IMR-90 (cell line): ENCODE measurements around the gene RTN4RL2. TPM values are rescaled to one million over a fixed set of nuclear protein-coding genes. Genes with fewer than 3 reads are reported as not detected.

Experiments
- ATAC-seq: fragments of 200-7000 bp; cut with Tn5 transposase; 2 replicates; pipeline ENCODE4 v1.9.1; 2020; ENCODE audit warnings: low read depth, mild to moderate bottlenecking, moderate library complexity
- BruUV-seq: library from RNA; stranded (reverse); fragments of 400-500 nt; replicated peaks from 2 replicates; lab custom pipeline; 2021; lab: Mats Ljungman, UMichigan
- CTCF ChIA-PET: fragments of 300-600 bp; formaldehyde crosslinking; extraction: SDS; loops from one replicate; lab custom pipeline; 2021; ENCODE audit warnings: antibody characterized with exemption; lab: Yijun Ruan, JAX
- POLR2A ChIA-PET: fragments of 300-600 bp; sonication (Branson Sonifier 250); formaldehyde crosslinking; loops from one replicate; lab custom pipeline; 2022; ENCODE audit warnings: antibody characterized with exemption; ENCODE audit not compliant: unreplicated experiment; lab: Charles Lee
- DNase-seq: peaks from one replicate; pipeline ENCODE4 v3.0.0; 2013
- H2AFZ ChIP-seq: replicated peaks from 2 replicates; pipeline ENCODE3; 2013; ENCODE audit warnings: low read length, mild to moderate bottlenecking; ENCODE audit not compliant: poor library complexity
- H2AK5ac ChIP-seq: 2 replicates; pipeline ENCODE4 v1.6.1; 2013; ENCODE audit warnings: low read depth, low read length, inconsistent platforms
- H2AK9ac ChIP-seq: replicated peaks from 2 replicates; pipeline ENCODE3; 2013; ENCODE audit warnings: mild to moderate bottlenecking, low read depth, low read length, moderate library complexity; ENCODE audit not compliant: poor library complexity
- H2BK120ac ChIP-seq: 2 replicates; pipeline ENCODE4 v1.6.1; 2013; ENCODE audit warnings: low read depth, low read length, inconsistent platforms
- H2BK15ac ChIP-seq: 3 replicates; pipeline ENCODE4 v1.6.1; 2013; ENCODE audit warnings: low read depth, low read length, inconsistent platforms
- H2BK20ac ChIP-seq: 2 replicates; pipeline ENCODE4 v1.6.1; 2013; ENCODE audit warnings: low read depth, mild to moderate bottlenecking, inconsistent platforms, low read length, moderate library complexity
- H2BK5ac ChIP-seq: 2 replicates; pipeline ENCODE4 v1.6.1; 2013; ENCODE audit warnings: mild to moderate bottlenecking, low read depth, low read length, inconsistent platforms; ENCODE audit not compliant: poor library complexity, severe bottlenecking
- H3K14ac ChIP-seq: replicated peaks from 2 replicates; pipeline ENCODE4 v1.6.1; 2013; ENCODE audit warnings: low read depth, low read length, inconsistent platforms
- H3K18ac ChIP-seq: 2 replicates; pipeline ENCODE4 v1.6.1; 2013; ENCODE audit warnings: low read depth, low read length, control low read depth
- H3K23ac ChIP-seq: 2 replicates; pipeline ENCODE4 v1.6.1; 2013; ENCODE audit warnings: low read depth, low read length, inconsistent platforms
- H3K27ac ChIP-seq: 2 replicates; pipeline ENCODE4 v1.5.1; 2013; ENCODE audit warnings: mild to moderate bottlenecking, control low read depth, low read length; ENCODE audit not compliant: insufficient read depth
- H3K27me3 ChIP-seq: 2 replicates; pipeline ENCODE4 v1.6.1; 2013; ENCODE audit warnings: low read length; ENCODE audit not compliant: control insufficient read depth, insufficient read depth
- H3K36me3 ChIP-seq: 2 replicates; pipeline ENCODE4 v1.6.1; 2013; ENCODE audit warnings: low read length, mixed read lengths; ENCODE audit not compliant: control insufficient read depth, insufficient read depth
- H3K4ac ChIP-seq: 2 replicates; pipeline ENCODE4 v1.6.1; 2013; ENCODE audit warnings: low read depth, low read length, inconsistent platforms
- H3K4me1 ChIP-seq: 2 replicates; pipeline ENCODE4 v1.6.1; 2013; ENCODE audit warnings: low read length, mixed read lengths; ENCODE audit not compliant: control insufficient read depth, insufficient read depth
- H3K4me2 ChIP-seq: 2 replicates; pipeline ENCODE4 v1.6.1; 2013; ENCODE audit warnings: low read depth, mild to moderate bottlenecking, control low read depth, low read length, moderate library complexity
- H3K4me3 ChIP-seq: 2 replicates; pipeline ENCODE4 v1.5.1; 2013; ENCODE audit warnings: low read depth, mild to moderate bottlenecking, control low read depth, low read length, moderate library complexity; ENCODE audit not compliant: insufficient read depth
- H3K56ac ChIP-seq: 2 replicates; pipeline ENCODE4 v1.6.1; 2013; ENCODE audit warnings: low read length, inconsistent platforms; ENCODE audit not compliant: insufficient read depth; ENCODE audit errors: extremely low read depth
- H3K79me1 ChIP-seq, 2 experiments: 2 replicates each; pipeline ENCODE4 v1.6.1; 2013; ENCODE audit warnings: low read length in 2 of 2, inconsistent platforms in 1 of 2, low read depth in 1 of 2
- H3K9ac ChIP-seq: 2 replicates; pipeline ENCODE4 v1.6.1; 2013; ENCODE audit warnings: low read depth, low read length, control low read depth
- H3K9me1 ChIP-seq: 2 replicates; pipeline ENCODE4 v1.6.1; 2013; ENCODE audit warnings: low read length, inconsistent platforms; ENCODE audit not compliant: insufficient read depth
- H3K9me3 ChIP-seq: 2 replicates; pipeline ENCODE4 v1.6.1; 2013; ENCODE audit warnings: low read length; ENCODE audit not compliant: control insufficient read depth, insufficient read depth
- H4K20me1 ChIP-seq: 2 replicates; pipeline ENCODE4 v1.6.1; 2013; ENCODE audit warnings: low read length, inconsistent platforms; ENCODE audit not compliant: insufficient read depth
- H4K5ac ChIP-seq: 2 replicates; pipeline ENCODE4 v1.6.1; 2013; ENCODE audit warnings: mild to moderate bottlenecking, low read depth, low read length, control low read depth
- H4K8ac ChIP-seq, 2 experiments: 2 replicates each; pipeline ENCODE4 v1.6.1; 2013; ENCODE audit warnings: low read depth in 2 of 2, low read length in 2 of 2, control low read depth in 1 of 2, inconsistent platforms in 1 of 2
- H4K91ac ChIP-seq: 2 replicates; pipeline ENCODE4 v1.6.1; 2013; ENCODE audit warnings: low read depth, low read length, inconsistent platforms; ENCODE audit not compliant: insufficient read depth
- BHLHE40 ChIP-seq: fragments of 150-350 bp; IDR thresholded peaks from 2 replicates; pipeline ENCODE4 v1.6.1; 2016; ENCODE audit warnings: mild to moderate bottlenecking, low read depth, low read length
- CEBPB ChIP-seq: IDR thresholded peaks from 2 replicates; pipeline ENCODE4 v1.6.1; 2012; ENCODE audit warnings: low read depth, low read length, improper control_type of control experiment
- CTCF ChIP-seq: conservative IDR thresholded peaks from 2 replicates; pipeline ENCODE4 v1.5.1; 2012; ENCODE audit warnings: mild to moderate bottlenecking, low read depth, low read length, improper control_type of control experiment
- MAFK ChIP-seq: IDR thresholded peaks from 2 replicates; pipeline ENCODE4 v1.6.1; 2012; ENCODE audit warnings: low read depth, low read length, improper control_type of control experiment
- MAZ ChIP-seq: IDR thresholded peaks from 2 replicates; pipeline ENCODE4 v1.6.1; 2012; ENCODE audit warnings: low read depth, mild to moderate bottlenecking, low read length, improper control_type of control experiment, moderate library complexity, borderline replicate concordance
- MXI1 ChIP-seq: IDR thresholded peaks from 2 replicates; pipeline ENCODE4 v1.6.1; 2012; ENCODE audit warnings: low read depth, mild to moderate bottlenecking, low read length, moderate library complexity, borderline replicate concordance
- NFE2L2 ChIP-seq: fragments of 150-350 bp; IDR thresholded peaks from 2 replicates; pipeline ENCODE4 v1.6.1; 2016; ENCODE audit warnings: low read depth, mild to moderate bottlenecking, low read length
- POLR2A ChIP-seq: IDR thresholded peaks from 2 replicates; pipeline ENCODE4 v1.6.1; 2012; ENCODE audit warnings: mild to moderate bottlenecking, low read depth, low read length
- RAD21 ChIP-seq: IDR thresholded peaks from 2 replicates; pipeline ENCODE4 v1.6.1; 2012; ENCODE audit warnings: low read length, improper control_type of control experiment
- RFX5 ChIP-seq: IDR thresholded peaks from 2 replicates; pipeline ENCODE4 v1.8.0; 2012; ENCODE audit warnings: low read depth, mild to moderate bottlenecking, low read length, moderate library complexity
- SMC3 ChIP-seq: fragments of 150-350 bp; IDR thresholded peaks from 2 replicates; pipeline ENCODE4 v1.6.1; 2016; ENCODE audit warnings: low read depth, mild to moderate bottlenecking, antibody characterized with exemption, low read length, moderate library complexity
- USF2 ChIP-seq: fragments of 150-350 bp; IDR thresholded peaks from 2 replicates; pipeline ENCODE4 v1.6.1; 2017; ENCODE audit warnings: mild to moderate bottlenecking, antibody characterized with exemption, low read length, low read depth
- WGBS, 2 experiments: methylation state at CpG; one replicate each; pipeline versions ENCODE4 v1.1.5 to v1.1.7; 2013; ENCODE audit warnings: missing lambda C conversion rate in 2 of 2; ENCODE audit not compliant: insufficient read length in 1 of 2; ENCODE audit errors: extremely low coverage in 2 of 2; 5-methylcytosine and 5-hydroxymethylcytosine counted together
- dilution Hi-C: fragments of 300-500 bp; cut with HindIII; formaldehyde crosslinking; loops from one replicate; pipeline ENCODE4 v1.14.3; 2018; ENCODE audit warnings: low sequenced_read_pairs; ENCODE audit not compliant: unreplicated experiment
- in situ Hi-C: fragments of 300-500 bp; cut with MboI; formaldehyde crosslinking; loops from 3 replicates; pipeline ENCODE4 v1.14.3; 2019; ENCODE audit warnings: low sequenced_read_pairs, inconsistent platforms, mixed read lengths
- intact Hi-C: fragments of 100-400 bp; cut with micrococcal nuclease; formaldehyde crosslinking; loops from 2 replicates; pipeline ENCODE4 v1.10.0; 2022
- polyA plus RNA-seq, 3 experiments: library from polyadenylated mRNA; depleted of rRNA; stranded (reverse); fragments of >200 nt; gene quantifications; 2 replicates each; pipeline ENCODE4 v1.2.3, GENCODE V29; 2012; ENCODE audit warnings: low replicate concordance in 1 of 3
- total RNA-seq: library from RNA; depleted of rRNA; stranded (reverse); fragments of >200 nt; gene quantifications from 2 replicates; pipeline ENCODE4 v1.2.3, GENCODE V29; 2012

RTN4RL2 gene
- total and polyA plus RNA-seq, 2 of the 4 experiments (the other 2 are of a cell fraction) = 1.5 TPM; not detected in 1

GRCh38 chr11:57424137-57424791 lies 36.1 kb upstream of the RTN4RL2 start (continued):
- TF ChIP-seq RAD21 = no peak

GRCh38 chr11:57424792-57425564 lies 35.4 kb upstream of the RTN4RL2 start:
- H2AFZ ChIP-seq = peak overlapping the region; percentile 80
- H2AK5ac ChIP-seq = peak overlapping the region; percentile 92
- ChIA-PET CTCF (no interaction called here), POLR2A (no interaction called here)
- peak overlapping the region; percentile 88 for H2AK9ac ChIP-seq
- no peak overlapping the region for H3K56ac ChIP-seq
- peaks cover 31% of the 10 kb centered on the region for H3K4me1 ChIP-seq
- H3K4me2 ChIP-seq = no peak overlapping the region
- H3K9me1 ChIP-seq = peaks cover 18% of the 10 kb centered on the region
- 0 out of 2 replicates have a peak, but pooled peaks cover 6% of the 10 kb centered on the region for H3K36me3 ChIP-seq
- peaks cover 6 to 23% of the 10 kb centered on the region in 2 experiments; a peak in 3 of 4 replicates for H3K79me1 ChIP-seq
- intact Hi-C loops (no loop called here), dilution Hi-C loops (no loop called here), in situ Hi-C loops (no loop called here)
- ATAC-seq = peak; percentile 68
- peak overlapping the region; percentile 3; the same call in 1 of the 2 replicates for H3K23ac ChIP-seq
- peak; percentile 95 for DNase-seq
- peak overlapping the region; percentile 77 for H3K14ac ChIP-seq
- peak overlapping the region; percentile 62; the same call in 2 of the 3 replicates for H2BK15ac ChIP-seq
- no peak overlapping the region for H3K4me3 ChIP-seq
- WGBS, 2 experiments = 82% methylated on average over 2 of the region's 15 CpGs; no CpG with 5 or more reads in 1 of the 2 experiments
- peak overlapping the region; percentile 88 for H2BK120ac ChIP-seq
- peak overlapping the region; percentile 55 for H2BK5ac ChIP-seq
- H4K20me1 ChIP-seq = 0 out of 2 replicates have a peak, but pooled peaks cover 4% of the 10 kb centered on the region
- H2BK20ac ChIP-seq = peak overlapping the region; percentile 87
- H3K27me3 ChIP-seq = no peaks in the 10 kb centered on the region
- H4K91ac ChIP-seq = peak overlapping the region; percentile 80
- peak overlapping the region; percentile 11; the same call in 1 of the 2 replicates for H3K27ac ChIP-seq
- no peak overlapping the region for H3K9ac ChIP-seq
- H3K4ac ChIP-seq = peak overlapping the region; percentile 91
- peak overlapping the region; percentile 46 for H4K5ac ChIP-seq
- no peaks in the 10 kb centered on the region for H3K9me3 ChIP-seq
- H4K8ac ChIP-seq = peak overlapping the region; percentile 53 to 73; a peak in 3 of 4 replicates
- H3K18ac ChIP-seq = peak overlapping the region; percentile 11
- no TSS peak for BruUV-seq
- TF ChIP-seq POLR2A (no peak), MAZ (peak; percentile 81; the same call in 1 of the 2 replicates), RFX5 (no peak), NFE2L2 (no peak), MAFK (no peak), BHLHE40 (peak; percentile 95), SMC3 (no peak), RAD21 (no peak), MXI1 (peak; percentile 70), CEBPB (peak; percentile 80), USF2 (peak; percentile 62; the same call in 1 of the 2 replicates), CTCF (no peak)
